ENCODE measurements around the gene PANK4. TPM values are rescaled to one million over a fixed set of nuclear protein-coding genes. Genes with fewer than 3 reads are reported as not detected.

Gene PANK4
- total RNA-seq, 1 experiment from 2014 or later, result 45.6 TPM

- no peaks in the 10 kb centered on the region for H3K9me3 ChIP-seq (ENCODE audit: low read depth, low read length, poor library complexity, severe bottlenecking)
- DNase-seq (ENCODE audit: low spot score), result no peak
- ChIA-PET CTCF (no interaction called here), POLR2A (ENCODE audit: low non-redundant PET) (no interaction called here)
- no peaks in the 10 kb centered on the region for H3K27me3 ChIP-seq (replicated peaks; ENCODE audit: insufficient read depth, low read depth, low read length, poor library complexity)
- H3K27ac ChIP-seq (ENCODE audit: low read depth, low read length, poor library complexity, severe bottlenecking), result no peak overlapping the region
- TF ChIP-seq CTCF (conservative IDR thresholded peaks at IDR 0.05; ENCODE audit: low read depth, low read length) (no peak), EZH2 (IDR thresholded peaks at IDR 0.05; ENCODE audit: borderline replicate concordance, low read depth, low read length, poor library complexity, severe bottlenecking) (no peak)
- no peaks in the 10 kb centered on the region for H3K36me3 ChIP-seq (ENCODE audit: insufficient read depth, low read length, poor library complexity, severe bottlenecking)
- intact Hi-C loops (cut with micrococcal nuclease; ENCODE audit: unreplicated experiment), result no loop called here
- H3K4me3 ChIP-seq (ENCODE audit: low read depth, low read length, poor library complexity, severe bottlenecking), result no peak overlapping the region
- no TSS peak for BruUV-seq (replicated peaks)
- peaks cover 13% of the 10 kb centered on the region for H3K4me1 ChIP-seq (ENCODE audit: insufficient read depth, low read length, poor library complexity, severe bottlenecking)
These were observed 47.2 kb downstream of the PANK4 start for GRCh38 chr1:2479186-2479585.

- DNase-seq (ENCODE audit: low spot score), result no peak
- ChIA-PET POLR2A (ENCODE audit: low non-redundant PET) (interaction anchor here (0.6 kb wide), 1 partner anchor 483 kb away, joined by 3 read pairs; no protein-coding TSS in a partner anchor), CTCF (no interaction called here)
- H3K9me3 ChIP-seq (ENCODE audit: low read depth, low read length, poor library complexity, severe bottlenecking), result no peaks in the 10 kb centered on the region
- no peak overlapping the region for H3K4me3 ChIP-seq (ENCODE audit: low read depth, low read length, poor library complexity, severe bottlenecking)
- H3K27me3 ChIP-seq (replicated peaks; ENCODE audit: insufficient read depth, low read depth, low read length, poor library complexity), result no peaks in the 10 kb centered on the region
- H3K36me3 ChIP-seq (ENCODE audit: insufficient read depth, low read length, poor library complexity, severe bottlenecking), result no peaks in the 10 kb centered on the region
- intact Hi-C loops (cut with micrococcal nuclease; ENCODE audit: unreplicated experiment), result no loop called here
- H3K27ac ChIP-seq (ENCODE audit: low read depth, low read length, poor library complexity, severe bottlenecking), result no peak overlapping the region
- H3K4me1 ChIP-seq (ENCODE audit: insufficient read depth, low read length, poor library complexity, severe bottlenecking), result peaks cover 13% of the 10 kb centered on the region
- BruUV-seq (replicated peaks), result no TSS peak
- TF ChIP-seq EZH2 (IDR thresholded peaks at IDR 0.05; ENCODE audit: borderline replicate concordance, low read depth, low read length, poor library complexity, severe bottlenecking), result no peak
- no peak for TF ChIP-seq CTCF (conservative IDR thresholded peaks at IDR 0.05; ENCODE audit: low read depth, low read length)
These were observed 48.5 kb downstream of the PANK4 start for GRCh38 chr1:2477791-2478499.

GRCh38 chr1:2477309-2477708 is 49.1 kb downstream of the PANK4 start:
- no peak for DNase-seq (ENCODE audit: low spot score)
- no peaks in the 10 kb centered on the region for H3K27me3 ChIP-seq (replicated peaks; ENCODE audit: insufficient read depth, low read depth, low read length, poor library complexity)
- H3K36me3 ChIP-seq (ENCODE audit: insufficient read depth, low read length, poor library complexity, severe bottlenecking), result no peaks in the 10 kb centered on the region
- H3K4me1 ChIP-seq (ENCODE audit: insufficient read depth, low read length, poor library complexity, severe bottlenecking), result peaks cover 13% of the 10 kb centered on the region
- ChIA-PET CTCF (no interaction called here), POLR2A (ENCODE audit: low non-redundant PET) (interaction anchor here (0.6 kb wide), 1 partner anchor 482 kb away, joined by 3 read pairs; no protein-coding TSS in a partner anchor)
- H3K4me3 ChIP-seq (ENCODE audit: low read depth, low read length, poor library complexity, severe bottlenecking), result no peak overlapping the region
- no peaks in the 10 kb centered on the region for H3K9me3 ChIP-seq (ENCODE audit: low read depth, low read length, poor library complexity, severe bottlenecking)
- no peak overlapping the region for H3K27ac ChIP-seq (ENCODE audit: low read depth, low read length, poor library complexity, severe bottlenecking)
- TF ChIP-seq CTCF (conservative IDR thresholded peaks at IDR 0.05; ENCODE audit: low read depth, low read length) (no peak), EZH2 (IDR thresholded peaks at IDR 0.05; ENCODE audit: borderline replicate concordance, low read depth, low read length, poor library complexity, severe bottlenecking) (no peak)
- intact Hi-C loops (cut with micrococcal nuclease; ENCODE audit: unreplicated experiment), result no loop called here
- BruUV-seq (replicated peaks), result no TSS peak

Measured in A673 (cell line).